GM12874 (cell line): ENCODE measurements around the gene SCML2.

Experiments
- TF ChIP-seq, protein P1 (sequence below): IDR thresholded peaks from 2 replicates; pipeline ENCODE4 v1.5.1; 2011; ENCODE audit warnings: low read depth, mild to moderate bottlenecking, control low read depth, low read length, moderate library complexity; ENCODE audit not compliant: insufficient read depth

SCML2 gene

DNA sequence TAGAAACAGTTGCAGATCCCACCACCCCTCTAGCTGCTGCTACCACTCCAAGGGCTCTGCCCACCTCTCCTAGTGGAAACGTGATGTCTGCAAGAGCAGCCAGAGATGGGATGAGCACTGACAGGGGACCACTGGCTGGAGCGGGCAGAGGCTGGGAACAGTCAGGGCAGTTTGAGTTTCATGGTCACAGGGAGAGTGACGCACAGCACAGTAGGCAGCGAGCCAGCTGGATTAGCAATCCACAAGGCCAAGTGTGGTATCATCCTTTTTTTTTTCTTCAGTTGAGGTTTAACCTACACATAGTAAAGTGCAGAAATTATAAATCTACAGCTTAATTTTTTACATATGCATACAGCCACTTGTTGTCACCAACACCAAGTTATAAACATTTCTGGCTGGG is 6.4 kb upstream of the SCML2 start:
- TF ChIP-seq, protein P1, sequence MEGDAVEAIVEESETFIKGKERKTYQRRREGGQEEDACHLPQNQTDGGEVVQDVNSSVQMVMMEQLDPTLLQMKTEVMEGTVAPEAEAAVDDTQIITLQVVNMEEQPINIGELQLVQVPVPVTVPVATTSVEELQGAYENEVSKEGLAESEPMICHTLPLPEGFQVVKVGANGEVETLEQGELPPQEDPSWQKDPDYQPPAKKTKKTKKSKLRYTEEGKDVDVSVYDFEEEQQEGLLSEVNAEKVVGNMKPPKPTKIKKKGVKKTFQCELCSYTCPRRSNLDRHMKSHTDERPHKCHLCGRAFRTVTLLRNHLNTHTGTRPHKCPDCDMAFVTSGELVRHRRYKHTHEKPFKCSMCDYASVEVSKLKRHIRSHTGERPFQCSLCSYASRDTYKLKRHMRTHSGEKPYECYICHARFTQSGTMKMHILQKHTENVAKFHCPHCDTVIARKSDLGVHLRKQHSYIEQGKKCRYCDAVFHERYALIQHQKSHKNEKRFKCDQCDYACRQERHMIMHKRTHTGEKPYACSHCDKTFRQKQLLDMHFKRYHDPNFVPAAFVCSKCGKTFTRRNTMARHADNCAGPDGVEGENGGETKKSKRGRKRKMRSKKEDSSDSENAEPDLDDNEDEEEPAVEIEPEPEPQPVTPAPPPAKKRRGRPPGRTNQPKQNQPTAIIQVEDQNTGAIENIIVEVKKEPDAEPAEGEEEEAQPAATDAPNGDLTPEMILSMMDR = no peak

GRCh38 chrX:18353931-18354368 is 538 bp downstream of the SCML2 start:
- TF ChIP-seq, protein P1 = no peak

DNA sequence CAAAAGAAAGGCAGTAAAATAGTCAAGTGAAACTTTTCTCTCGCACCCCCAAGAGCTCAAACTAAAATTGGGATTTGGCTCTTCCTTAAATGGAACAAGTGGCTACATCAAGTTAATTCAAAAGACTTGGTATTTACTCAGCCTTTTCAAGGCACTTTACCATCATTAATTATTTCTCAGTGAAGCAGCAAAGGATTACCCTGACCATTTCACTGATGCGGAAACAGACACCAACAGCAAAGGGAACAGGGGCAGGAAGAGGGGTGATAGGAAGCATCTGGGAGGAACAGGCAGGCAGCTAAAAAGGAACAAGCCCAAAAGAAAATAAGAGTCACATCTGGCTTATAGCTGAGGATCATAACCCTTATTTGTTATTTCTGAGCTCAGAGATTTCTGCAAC is 2.7 kb downstream of the SCML2 start:
- TF ChIP-seq, protein P1 = no peak

DNA sequence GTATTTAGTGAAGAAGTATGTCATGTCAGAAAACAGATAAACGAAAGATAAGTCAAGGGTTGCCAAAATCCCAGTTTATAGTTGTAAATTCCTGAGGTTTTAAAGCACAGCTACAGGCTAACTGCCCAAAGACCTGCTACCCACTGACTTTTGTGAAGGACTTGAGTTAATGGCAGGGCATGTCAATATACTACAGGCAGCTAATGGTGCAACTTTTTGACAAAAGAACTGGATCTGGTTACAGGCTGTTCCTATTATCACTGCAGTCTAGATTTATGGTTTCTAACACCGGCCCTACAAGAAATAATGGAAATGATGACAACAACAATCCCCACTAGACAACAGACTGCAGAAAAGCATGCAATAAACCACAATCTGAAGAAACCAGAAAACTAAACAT is 6.4 kb downstream of the SCML2 start:
- TF ChIP-seq, protein P1 = no peak

- TF ChIP-seq, protein P1 = no peak
Measured at GRCh38 chrX:18309401-18309800, 45.1 kb downstream of the SCML2 start.

GRCh38 chrX:18297251-18297650 is 57.2 kb downstream of the SCML2 start:
- TF ChIP-seq, protein P1 = no peak

GRCh38 chrX:18294893-18295292 is 59.6 kb downstream of the SCML2 start:
- TF ChIP-seq, protein P1 = no peak
